ENCODE measurements around the gene EFCAB11. TPM values are rescaled to one million over a fixed set of nuclear protein-coding genes. Genes with fewer than 3 reads are reported as not detected.

Gene EFCAB11
- total and polyA plus RNA-seq, 2 experiments from 2014 or later, result 7.7 to 24.6 TPM

DNA sequence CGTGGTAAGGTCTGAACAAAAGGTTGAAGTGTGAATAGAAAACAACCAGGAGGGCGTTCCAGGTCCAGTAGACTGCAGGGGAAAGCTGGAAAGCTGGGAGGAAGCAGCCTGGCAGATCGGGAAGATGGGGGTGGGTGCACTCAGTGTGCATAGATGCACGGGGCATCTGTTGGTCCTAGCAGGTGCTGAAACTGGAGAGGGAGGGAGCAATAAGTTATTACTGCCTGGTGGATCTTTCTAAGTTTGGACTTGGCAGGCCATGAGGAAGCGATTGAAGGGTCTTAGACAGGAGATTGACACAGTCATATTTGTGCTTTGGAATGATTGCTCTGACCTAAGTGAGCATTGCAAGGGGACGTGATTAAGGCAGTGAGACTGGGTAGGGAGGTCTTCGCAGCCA, 194.4 kb downstream of the EFCAB11 start:
- Histone ChIP-seq H3K9me2 (ENCODE audit: insufficient read depth) (peaks cover 8% of the 10 kb centered on the region; the same call in 1 of the 2 replicates), H2AFZ (no peak overlapping the region), H3K36me3 (ENCODE audit: insufficient read depth) (no peaks in the 10 kb centered on the region), H3K27ac (ENCODE audit: low read depth) (no peak overlapping the region), H3K4me2 (no peak overlapping the region), H3F3A (replicated peaks; ENCODE audit: low read depth) (no peaks in the 10 kb centered on the region), H3K27me3 (ENCODE audit: insufficient read depth) (no peaks in the 10 kb centered on the region), H4K20me1 (replicated peaks; ENCODE audit: insufficient read depth) (no peaks in the 10 kb centered on the region), H3K4me1 (ENCODE audit: insufficient read depth) (0 out of 2 replicates have a peak, but pooled peaks cover 6% of the 10 kb centered on the region), H3K4me3 (no peak overlapping the region), H3K79me2 (replicated peaks; ENCODE audit: insufficient read depth) (no peaks in the 10 kb centered on the region)
- H3K27me3 Mint-ChIP-seq (ENCODE audit: insufficient read depth, low read depth, poor library complexity), result peaks cover 10% of the 10 kb centered on the region
- peaks cover 9% of the 10 kb centered on the region for H3K4me1 Mint-ChIP-seq
- ATAC-seq (peak; percentile 43), DNase-seq (ENCODE audit: low spot score) (no peak)
- no peak overlapping the region for H3K27ac Mint-ChIP-seq
- TF ChIP-seq, protein P1, sequence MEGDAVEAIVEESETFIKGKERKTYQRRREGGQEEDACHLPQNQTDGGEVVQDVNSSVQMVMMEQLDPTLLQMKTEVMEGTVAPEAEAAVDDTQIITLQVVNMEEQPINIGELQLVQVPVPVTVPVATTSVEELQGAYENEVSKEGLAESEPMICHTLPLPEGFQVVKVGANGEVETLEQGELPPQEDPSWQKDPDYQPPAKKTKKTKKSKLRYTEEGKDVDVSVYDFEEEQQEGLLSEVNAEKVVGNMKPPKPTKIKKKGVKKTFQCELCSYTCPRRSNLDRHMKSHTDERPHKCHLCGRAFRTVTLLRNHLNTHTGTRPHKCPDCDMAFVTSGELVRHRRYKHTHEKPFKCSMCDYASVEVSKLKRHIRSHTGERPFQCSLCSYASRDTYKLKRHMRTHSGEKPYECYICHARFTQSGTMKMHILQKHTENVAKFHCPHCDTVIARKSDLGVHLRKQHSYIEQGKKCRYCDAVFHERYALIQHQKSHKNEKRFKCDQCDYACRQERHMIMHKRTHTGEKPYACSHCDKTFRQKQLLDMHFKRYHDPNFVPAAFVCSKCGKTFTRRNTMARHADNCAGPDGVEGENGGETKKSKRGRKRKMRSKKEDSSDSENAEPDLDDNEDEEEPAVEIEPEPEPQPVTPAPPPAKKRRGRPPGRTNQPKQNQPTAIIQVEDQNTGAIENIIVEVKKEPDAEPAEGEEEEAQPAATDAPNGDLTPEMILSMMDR (conservative IDR thresholded peaks at IDR 0.05; ENCODE audit: low read depth in 2 of 2), result no peak
- TF ChIP-seq, protein P2, sequence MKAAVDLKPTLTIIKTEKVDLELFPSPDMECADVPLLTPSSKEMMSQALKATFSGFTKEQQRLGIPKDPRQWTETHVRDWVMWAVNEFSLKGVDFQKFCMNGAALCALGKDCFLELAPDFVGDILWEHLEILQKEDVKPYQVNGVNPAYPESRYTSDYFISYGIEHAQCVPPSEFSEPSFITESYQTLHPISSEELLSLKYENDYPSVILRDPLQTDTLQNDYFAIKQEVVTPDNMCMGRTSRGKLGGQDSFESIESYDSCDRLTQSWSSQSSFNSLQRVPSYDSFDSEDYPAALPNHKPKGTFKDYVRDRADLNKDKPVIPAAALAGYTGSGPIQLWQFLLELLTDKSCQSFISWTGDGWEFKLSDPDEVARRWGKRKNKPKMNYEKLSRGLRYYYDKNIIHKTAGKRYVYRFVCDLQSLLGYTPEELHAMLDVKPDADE (IDR thresholded peaks at IDR 0.05), result no peak
- TF ChIP-seq, protein P3, sequence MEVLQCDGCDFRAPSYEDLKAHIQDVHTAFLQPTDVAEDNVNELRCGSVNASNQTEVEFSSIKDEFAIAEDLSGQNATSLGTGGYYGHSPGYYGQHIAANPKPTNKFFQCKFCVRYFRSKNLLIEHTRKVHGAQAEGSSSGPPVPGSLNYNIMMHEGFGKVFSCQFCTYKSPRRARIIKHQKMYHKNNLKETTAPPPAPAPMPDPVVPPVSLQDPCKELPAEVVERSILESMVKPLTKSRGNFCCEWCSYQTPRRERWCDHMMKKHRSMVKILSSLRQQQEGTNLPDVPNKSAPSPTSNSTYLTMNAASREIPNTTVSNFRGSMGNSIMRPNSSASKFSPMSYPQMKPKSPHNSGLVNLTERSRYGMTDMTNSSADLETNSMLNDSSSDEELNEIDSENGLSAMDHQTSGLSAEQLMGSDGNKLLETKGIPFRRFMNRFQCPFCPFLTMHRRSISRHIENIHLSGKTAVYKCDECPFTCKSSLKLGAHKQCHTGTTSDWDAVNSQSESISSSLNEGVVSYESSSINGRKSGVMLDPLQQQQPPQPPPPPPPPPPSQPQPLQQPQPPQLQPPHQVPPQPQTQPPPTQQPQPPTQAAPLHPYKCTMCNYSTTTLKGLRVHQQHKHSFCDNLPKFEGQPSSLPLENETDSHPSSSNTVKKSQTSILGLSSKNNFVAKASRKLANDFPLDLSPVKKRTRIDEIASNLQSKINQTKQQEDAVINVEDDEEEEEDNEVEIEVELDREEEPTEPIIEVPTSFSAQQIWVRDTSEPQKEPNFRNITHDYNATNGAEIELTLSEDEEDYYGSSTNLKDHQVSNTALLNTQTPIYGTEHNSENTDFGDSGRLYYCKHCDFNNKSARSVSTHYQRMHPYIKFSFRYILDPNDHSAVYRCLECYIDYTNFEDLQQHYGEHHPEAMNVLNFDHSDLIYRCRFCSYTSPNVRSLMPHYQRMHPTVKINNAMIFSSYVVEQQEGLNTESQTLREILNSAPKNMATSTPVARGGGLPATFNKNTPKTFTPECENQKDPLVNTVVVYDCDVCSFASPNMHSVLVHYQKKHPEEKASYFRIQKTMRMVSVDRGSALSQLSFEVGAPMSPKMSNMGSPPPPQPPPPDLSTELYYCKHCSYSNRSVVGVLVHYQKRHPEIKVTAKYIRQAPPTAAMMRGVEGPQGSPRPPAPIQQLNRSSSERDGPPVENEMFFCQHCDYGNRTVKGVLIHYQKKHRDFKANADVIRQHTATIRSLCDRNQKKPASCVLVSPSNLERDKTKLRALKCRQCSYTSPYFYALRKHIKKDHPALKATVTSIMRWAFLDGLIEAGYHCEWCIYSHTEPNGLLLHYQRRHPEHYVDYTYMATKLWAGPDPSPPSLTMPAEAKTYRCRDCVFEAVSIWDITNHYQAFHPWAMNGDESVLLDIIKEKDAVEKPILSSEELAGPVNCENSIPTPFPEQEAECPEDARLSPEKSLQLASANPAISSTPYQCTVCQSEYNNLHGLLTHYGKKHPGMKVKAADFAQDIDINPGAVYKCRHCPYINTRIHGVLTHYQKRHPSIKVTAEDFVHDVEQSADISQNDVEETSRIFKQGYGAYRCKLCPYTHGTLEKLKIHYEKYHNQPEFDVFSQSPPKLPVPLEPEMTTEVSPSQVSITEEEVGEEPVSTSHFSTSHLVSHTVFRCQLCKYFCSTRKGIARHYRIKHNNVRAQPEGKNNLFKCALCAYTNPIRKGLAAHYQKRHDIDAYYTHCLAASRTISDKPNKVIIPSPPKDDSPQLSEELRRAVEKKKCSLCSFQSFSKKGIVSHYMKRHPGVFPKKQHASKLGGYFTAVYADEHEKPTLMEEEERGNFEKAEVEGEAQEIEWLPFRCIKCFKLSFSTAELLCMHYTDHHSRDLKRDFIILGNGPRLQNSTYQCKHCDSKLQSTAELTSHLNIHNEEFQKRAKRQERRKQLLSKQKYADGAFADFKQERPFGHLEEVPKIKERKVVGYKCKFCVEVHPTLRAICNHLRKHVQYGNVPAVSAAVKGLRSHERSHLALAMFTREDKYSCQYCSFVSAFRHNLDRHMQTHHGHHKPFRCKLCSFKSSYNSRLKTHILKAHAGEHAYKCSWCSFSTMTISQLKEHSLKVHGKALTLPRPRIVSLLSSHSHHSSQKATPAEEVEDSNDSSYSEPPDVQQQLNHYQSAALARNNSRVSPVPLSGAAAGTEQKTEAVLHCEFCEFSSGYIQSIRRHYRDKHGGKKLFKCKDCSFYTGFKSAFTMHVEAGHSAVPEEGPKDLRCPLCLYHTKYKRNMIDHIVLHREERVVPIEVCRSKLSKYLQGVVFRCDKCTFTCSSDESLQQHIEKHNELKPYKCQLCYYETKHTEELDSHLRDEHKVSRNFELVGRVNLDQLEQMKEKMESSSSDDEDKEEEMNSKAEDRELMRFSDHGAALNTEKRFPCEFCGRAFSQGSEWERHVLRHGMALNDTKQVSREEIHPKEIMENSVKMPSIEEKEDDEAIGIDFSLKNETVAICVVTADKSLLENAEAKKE (CRISPR knock-in tag; IDR thresholded peaks at IDR 0.05), result no peak
- no peak for TF ChIP-seq ZNF331 (CRISPR knock-in tag; IDR thresholded peaks at IDR 0.05; ENCODE audit: low read depth)
- TF ChIP-seq EZH2phosphoT487 (IDR thresholded peaks at IDR 0.05; ENCODE audit: unreplicated experiment), result no peak
- TF ChIP-seq POLR2AphosphoS5 (IDR thresholded peaks at IDR 0.05; ENCODE audit: low read depth), result no peak
- no peak for TF ChIP-seq CREB1 (CRISPR knock-in tag; IDR thresholded peaks at IDR 0.05; ENCODE audit: low read depth)
- TF ChIP-seq STAT1 (IDR thresholded peaks at IDR 0.05; ENCODE audit: unreplicated experiment), result no peak
- no peak for TF ChIP-seq EZH2 (IDR thresholded peaks at IDR 0.05; ENCODE audit: low read depth, unreplicated experiment)
- TF ChIP-seq, protein P4, sequence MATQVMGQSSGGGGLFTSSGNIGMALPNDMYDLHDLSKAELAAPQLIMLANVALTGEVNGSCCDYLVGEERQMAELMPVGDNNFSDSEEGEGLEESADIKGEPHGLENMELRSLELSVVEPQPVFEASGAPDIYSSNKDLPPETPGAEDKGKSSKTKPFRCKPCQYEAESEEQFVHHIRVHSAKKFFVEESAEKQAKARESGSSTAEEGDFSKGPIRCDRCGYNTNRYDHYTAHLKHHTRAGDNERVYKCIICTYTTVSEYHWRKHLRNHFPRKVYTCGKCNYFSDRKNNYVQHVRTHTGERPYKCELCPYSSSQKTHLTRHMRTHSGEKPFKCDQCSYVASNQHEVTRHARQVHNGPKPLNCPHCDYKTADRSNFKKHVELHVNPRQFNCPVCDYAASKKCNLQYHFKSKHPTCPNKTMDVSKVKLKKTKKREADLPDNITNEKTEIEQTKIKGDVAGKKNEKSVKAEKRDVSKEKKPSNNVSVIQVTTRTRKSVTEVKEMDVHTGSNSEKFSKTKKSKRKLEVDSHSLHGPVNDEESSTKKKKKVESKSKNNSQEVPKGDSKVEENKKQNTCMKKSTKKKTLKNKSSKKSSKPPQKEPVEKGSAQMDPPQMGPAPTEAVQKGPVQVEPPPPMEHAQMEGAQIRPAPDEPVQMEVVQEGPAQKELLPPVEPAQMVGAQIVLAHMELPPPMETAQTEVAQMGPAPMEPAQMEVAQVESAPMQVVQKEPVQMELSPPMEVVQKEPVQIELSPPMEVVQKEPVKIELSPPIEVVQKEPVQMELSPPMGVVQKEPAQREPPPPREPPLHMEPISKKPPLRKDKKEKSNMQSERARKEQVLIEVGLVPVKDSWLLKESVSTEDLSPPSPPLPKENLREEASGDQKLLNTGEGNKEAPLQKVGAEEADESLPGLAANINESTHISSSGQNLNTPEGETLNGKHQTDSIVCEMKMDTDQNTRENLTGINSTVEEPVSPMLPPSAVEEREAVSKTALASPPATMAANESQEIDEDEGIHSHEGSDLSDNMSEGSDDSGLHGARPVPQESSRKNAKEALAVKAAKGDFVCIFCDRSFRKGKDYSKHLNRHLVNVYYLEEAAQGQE (IDR thresholded peaks at IDR 0.05; ENCODE audit: unreplicated experiment), result no peak
- TF ChIP-seq NANOG (IDR thresholded peaks at IDR 0.05; ENCODE audit: borderline replicate concordance), result no peak
- TF ChIP-seq JUNB (IDR thresholded peaks at IDR 0.05; ENCODE audit: unreplicated experiment), result no peak
- no peak for TF ChIP-seq ZNF114 (CRISPR knock-in tag; IDR thresholded peaks at IDR 0.05)
- peaks cover 6% of the 10 kb centered on the region; the same call in 2 of the 3 replicates for H3K36me3 Mint-ChIP-seq (ENCODE audit: low read depth)
- no peak overlapping the region for H3K4me3 Mint-ChIP-seq
- H3K9me3 Mint-ChIP-seq, result peaks cover 7% of the 10 kb centered on the region

Data from GM23338 (cell line).